ENCODE measurements around the gene SYNM.

SYNM gene

DNA sequence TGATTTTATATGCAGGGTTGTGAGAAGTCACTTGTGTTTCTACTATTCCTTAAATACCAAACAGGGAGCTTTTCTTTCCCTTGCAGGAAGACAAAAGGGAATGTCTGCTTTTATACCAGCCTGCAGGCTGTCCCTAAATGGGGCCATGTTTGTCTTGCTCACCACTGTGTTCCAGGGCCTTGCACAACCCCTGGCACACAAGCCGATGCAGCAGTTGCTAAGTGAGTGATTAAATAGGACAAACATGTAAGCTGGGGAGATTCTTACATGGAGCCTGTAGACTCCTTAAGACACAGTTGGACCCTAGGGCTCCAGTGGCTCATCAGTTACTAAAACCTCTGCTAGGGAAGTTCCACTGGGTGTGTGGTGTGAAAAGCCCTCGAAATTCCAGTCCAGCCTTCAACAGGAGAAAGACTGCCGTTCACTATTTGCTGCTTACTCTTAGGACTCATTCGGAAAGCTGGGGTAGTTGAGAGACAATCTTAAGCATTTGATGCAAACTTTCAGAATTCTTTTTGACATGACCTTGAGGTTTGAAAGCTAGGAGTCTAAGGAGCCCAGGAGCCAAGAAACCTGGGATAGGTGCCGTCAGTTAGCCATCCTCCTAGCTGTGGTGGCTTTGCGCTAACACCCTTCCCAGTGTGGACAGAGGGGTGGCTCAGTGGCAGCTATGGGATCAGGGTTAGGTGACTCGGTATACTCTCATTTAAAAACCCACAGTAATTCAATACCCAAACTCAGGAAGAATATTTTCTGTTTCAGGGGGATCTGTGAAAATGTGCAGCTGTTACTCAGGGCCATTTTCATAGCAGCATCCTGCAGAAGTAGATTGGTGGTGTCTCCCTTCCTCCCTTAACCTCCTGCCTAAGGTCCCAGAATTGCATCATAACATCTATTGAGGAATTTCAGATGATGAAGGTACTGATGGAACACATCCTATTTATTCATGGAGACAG lies 39.1 kb downstream of the SYNM start:
- DNase-seq, result no peak

DNA sequence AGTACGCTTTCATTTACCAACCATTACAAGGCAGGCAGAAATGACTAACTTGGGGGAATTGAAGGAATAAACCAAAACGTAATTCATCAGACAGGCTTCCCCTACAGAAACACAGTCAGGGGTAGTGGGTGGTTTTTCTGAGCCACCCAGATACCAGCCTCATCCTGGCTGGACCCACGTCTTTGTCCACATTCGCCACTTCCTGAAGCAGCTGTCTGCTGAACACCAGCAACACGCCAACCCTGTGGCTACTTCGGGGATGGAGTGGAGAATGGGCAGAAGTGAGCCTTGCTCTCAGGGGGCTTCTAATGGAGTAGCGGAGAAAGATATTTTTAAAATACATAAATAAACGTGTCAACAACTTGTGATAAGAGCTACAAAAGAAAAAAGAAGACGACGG lies 40.1 kb downstream of the SYNM start:
- no peak for DNase-seq

DNA sequence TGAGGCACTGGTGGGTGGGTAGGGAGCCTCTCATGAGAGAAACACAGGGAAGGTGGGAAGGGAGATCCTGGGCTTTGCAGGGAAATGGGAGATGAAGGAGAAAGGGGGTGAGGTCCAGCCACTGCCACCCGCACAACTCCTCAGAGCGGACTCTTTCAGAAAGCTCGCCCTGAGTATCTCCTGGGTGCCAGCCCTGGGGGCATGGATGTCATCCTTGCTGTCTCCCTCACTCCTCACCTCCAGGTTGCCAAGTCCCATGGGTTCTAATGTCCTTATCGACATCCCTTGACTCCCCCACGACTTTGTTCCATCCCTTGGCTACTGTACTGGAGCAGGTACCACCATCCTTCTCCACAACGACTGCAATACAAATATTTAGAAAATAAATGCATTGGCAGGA lies 40.9 kb downstream of the SYNM start:
- no peak for DNase-seq

DNA sequence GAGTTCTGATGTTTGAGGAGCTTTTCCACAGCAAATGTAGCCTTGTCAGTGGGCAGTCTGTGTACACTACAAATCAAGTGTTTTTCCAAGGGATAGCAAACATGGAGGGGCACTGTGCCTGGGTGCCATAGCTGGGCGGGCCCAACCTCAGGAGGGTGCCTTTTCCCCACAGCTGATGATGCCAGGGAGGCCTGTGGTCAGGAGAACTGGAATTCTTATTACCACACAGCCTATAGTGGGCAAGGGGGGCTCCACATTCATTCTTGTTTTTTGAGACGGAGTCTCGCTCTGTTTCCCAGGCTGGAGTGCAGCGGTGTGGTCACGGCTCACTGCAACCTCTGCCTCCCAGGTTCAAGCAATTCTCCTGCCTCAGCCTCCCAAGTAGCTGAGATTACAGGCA lies 41.8 kb downstream of the SYNM start:
- DNase-seq, result no peak

DNA sequence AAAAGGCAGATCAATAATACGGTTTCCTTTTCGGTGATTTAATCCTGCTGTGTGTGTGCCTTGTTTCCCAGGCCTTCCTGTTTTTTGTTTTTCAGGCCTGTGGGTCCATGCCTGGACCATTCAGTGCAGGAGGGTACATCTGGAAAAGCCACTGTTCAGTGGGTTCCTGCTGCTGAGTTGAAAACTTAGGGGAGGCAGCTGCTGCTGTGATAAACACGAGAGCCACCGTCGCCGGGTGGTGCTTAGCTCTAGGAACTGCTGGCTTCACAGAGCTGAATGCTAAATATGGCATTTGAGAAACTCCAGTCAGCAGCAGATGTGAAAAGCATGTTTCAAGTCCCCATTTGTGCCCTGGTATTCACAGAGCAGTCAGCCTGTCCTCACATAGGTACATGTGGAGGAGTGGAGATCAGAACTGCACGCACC lies 44.0 kb downstream of the SYNM start:
- DNase-seq, result no peak

DNA sequence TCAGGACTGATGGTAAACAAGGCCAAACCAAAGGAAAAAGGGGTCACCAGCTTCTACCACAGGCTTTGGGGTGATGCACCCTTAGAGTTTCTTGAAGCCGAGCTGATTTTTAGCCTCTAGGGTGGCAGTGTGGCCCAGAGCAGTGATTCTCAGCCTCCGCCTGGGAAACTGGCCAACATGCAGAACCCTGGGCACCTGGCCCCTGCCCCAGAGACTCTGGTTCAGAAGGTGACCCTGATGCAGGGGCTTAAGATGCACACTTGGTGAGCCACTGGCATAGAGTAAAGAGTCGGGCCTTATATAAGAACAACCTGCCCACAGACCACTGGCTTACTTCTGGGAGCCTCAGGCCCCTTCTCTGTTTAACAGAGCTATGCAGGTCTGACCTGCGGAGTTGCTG lies 44.5 kb downstream of the SYNM start:
- no peak for DNase-seq

DNA sequence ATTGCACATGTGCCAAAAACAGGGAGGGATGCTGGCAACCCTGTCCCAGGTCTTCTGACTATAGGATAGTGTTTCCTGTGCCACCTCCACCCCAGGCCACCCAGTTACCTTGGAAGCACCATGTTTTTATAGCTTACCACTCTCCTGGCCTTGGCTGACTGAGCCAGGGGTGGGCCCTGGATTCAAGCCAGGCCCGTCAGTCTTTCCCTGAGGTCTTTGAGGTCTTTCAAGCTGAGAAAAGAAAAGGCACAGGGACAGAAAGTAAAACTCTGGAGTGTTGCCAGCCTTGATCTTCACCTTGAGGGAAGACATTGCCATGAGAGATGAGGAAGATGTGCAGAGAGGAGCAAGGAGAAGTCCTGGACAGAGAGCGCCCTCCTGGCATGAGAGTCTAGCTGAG lies 46.3 kb downstream of the SYNM start:
- DNase-seq, result no peak

DNA sequence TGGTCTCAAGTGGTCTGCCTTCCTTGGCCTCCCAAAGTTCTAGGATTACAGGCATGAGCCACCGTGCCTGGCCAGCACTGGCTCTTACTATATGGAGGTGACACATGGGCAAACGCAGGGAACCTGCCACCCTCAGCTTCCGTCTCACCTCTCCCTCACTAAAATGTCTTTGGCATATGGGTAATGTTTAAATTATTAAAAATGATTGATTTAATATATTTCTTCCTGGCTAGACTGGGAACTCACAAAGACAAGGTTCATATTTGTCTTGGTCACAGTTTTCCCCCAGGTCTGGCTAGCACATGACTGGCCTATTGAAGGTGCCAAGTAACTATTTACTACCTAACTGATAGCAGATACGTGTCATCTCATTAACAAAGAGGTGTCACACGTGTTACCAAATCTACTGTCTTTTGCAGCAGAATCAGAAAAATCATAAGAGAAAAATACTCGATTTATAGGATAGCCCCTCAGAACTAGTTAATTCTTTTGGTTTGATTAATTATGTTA lies 48.2 kb downstream of the SYNM start:
- no peak for DNase-seq

DNA sequence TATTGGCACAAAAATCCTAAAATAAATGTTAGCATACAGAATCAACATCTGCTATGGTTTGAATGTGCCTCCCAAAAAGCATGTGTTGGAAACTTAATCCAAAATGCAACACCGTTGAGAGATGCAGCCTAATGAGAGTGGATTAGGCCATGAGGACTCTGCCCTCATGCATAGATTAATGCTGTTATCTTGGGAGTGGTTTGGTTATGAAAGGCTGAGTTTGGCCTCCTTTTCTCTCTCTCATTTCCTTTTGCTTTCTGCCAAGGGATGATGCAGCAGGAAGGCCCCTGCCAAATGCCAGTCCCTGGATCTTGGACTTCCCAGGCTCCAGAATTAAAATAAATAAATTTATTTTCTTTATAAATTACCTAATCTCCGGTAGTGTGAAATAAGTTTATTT lies 49.4 kb downstream of the SYNM start:
- no peak for DNase-seq

DNA sequence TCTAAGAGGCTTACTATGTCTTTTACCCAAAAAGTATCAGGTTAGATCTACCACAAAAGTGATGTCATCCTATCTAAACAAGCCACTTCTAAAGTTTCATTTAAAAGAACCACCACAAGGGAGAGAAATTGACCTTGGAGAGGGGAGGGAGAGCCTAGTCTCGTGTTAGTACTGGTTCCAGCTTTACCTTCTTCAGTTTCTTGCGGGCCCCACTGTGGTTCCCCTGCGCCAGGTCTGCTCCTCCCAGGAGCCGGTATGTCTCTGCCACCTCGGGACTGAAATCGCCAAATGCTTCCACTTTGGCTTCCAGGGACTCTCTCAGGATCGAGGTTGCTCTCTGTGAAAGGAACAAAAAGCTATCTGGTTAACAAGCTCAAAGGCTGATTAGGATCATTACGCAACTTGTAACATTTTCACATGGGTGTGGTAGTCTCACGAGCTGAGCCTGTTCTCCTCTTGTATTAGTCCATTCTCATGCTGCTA lies 51.1 kb downstream of the SYNM start:
- DNase-seq, result no peak

DNA sequence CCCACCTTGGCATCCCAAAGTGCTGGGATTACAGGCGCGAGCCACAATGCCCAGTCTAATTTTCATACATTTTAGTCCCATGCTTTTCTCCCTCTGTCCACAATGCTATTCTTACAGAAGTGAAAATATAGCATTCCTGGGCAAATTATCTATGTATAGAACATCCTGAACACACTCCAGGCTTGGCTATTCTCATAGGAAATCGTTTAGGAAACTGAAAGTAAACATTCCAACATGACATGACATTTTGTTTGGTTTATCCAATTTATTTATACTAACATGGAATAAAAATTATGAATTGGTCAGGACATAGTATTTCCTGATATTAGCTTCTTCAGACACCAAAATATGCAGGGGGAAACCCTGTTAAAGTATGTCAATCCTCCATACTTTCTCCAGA lies 52.6 kb downstream of the SYNM start:
- DNase-seq, result no peak

DNA sequence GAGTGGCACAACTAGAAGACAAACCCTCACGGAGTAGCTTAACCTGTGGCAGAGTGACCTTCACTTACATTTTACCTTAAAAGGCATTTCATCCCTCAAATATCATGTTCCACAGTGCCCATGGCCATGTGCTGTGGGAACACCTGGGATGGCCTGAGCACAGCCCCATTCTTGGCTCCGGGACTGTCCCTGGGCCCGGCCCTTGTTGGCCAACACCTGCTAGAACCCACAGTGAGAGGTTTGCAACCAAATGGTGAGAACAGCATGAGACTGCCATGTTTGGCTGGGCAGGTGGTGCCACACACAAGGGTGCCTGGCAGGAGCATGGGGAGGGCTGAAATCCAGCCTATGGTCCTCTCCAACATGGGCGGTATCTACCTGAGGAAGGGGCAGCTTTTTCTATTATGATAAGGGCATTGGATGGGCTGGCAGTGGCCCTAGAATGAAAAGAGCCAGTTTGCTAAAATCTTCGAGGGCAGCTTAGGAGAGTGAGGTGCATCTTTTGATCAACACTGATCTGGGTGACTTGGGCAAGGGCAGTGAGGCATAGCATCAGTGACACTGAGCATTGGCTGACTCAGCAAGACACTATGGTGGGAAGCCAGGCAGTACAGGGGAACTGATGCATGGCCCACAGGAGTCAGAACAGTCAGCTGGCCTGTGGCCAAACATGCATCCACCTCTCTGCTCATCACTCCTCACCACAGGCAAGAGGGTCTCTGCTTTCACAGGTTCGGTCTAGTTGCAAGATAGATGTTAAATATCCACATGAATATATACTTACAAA lies 53.9 kb downstream of the SYNM start:
- no peak for DNase-seq

DNA sequence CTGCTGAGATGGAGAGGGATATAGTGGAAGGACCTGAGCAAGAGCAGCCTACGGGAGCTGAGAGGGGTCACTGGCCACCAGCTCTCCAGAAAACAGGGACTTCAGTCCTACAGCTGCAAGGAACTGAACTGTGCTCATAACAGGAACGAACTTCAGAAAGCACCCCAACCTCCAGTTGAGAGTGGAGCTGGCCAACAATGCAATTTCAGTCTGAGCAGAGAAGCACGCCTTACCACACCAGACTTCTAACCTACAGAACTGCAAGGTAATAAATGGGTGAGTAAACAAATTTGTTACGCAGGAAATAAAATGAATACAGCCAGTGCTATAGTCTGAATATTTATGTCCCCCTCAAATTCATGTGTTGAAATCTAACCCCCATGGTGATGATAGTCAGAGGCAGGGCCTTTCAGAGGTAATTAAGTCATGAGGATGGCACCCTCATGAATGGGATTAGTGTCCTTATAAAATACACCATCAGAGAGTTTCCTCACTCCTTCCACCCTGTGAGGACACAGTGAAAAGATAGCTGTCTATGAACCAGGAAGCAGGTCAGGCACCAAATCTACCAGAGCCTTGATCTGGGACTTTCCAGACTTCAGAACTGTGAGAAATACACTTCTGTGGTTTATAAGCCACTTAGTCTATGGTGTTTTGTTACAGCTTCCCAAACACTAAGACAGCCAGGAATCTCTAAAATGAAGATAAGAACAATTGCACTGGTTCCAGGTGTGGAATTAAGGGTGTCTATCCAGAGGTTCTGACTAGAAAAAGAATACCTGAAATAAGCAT lies 58.6 kb downstream of the SYNM start:
- DNase-seq, result no peak

DNA sequence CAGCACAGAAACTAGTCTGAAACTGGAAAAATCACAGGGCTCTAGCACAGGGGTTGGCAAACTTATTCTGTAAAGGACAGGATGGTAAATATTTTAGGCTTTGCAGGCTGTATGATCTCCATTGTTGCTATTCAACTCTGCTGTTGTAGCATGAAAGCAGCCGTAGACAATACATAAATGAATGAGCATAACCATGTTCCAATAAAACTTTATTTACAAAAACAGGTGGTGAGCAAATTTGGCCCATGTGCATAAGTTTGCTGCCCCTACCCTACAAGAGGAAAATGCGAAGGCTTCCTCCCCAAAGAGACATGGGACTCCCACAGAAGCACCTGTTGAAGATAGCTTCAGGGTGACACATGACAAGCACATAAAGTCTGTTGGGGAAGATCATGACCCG lies 59.2 kb downstream of the SYNM start:
- DNase-seq, result no peak

DNA sequence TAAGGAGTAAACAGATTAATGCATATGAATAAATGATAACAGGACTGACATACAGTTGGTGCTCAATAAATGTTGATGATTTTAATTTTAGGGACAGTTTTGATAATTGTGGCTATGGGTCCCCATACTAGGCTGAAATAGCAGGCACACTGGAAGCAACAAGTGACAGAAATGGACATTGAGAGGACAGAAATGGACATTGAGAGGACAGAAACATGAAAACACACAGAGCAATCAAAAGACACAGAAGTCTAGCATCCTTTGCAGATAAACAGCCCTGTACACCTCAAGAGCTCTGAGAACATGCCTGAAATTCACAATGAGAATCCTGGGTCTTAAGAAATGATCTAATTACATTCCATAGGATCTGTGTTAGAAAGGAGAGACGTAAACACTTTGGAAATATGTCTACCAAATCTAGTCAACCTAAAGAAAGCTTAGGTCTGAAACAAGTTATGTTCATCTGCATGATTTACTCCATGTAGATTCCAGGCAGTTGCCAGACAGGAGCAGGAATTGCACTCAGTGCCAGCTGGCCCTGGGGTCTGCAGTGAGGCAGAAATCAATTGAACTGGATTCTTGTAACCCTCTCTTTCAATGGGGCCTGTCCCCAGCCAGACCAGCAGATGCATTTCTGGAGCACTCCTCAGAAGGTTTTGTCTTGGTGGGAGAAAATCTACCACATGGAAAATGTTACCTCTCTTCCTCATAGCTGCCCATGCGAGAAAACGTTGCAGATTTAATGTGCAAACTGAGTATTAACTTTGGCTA lies 60.3 kb downstream of the SYNM start:
- DNase-seq, result no peak

DNA sequence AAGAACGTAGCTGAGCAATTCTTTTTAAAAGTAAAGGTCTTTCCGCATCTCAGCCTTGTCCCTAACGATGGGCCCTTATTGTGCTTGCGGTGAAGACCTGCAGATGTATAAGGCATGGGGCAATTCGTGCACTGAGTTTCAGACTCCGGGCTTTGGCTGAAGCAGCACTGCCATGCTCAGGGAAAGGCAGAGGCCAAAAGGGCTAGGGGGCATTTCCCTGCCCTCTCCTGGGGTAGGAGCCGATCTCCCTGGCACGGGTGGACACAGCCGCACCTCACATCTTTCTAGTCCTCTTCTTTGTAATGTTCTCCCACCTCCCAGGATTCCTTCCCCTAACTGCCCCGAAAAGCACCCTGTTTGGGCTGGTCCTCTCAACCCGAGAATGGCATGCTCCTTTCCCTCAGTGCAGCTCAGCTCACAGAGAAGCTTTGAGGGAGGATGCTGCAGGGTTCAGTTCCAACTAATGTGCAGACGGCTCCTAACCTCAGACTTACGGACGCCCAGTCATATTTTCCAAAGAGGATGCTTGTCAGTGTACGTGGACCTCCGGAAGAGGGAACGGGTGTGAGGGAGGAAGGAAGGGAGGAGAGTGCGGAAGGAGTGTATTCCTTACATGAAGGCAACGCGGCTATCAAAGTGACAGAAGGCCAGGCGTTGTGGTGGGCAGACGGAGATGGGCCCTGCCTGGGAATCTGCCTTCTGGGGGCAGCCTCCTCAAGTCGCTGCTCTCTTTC lies 61.2 kb downstream of the SYNM start:
- no peak for DNase-seq

DNA sequence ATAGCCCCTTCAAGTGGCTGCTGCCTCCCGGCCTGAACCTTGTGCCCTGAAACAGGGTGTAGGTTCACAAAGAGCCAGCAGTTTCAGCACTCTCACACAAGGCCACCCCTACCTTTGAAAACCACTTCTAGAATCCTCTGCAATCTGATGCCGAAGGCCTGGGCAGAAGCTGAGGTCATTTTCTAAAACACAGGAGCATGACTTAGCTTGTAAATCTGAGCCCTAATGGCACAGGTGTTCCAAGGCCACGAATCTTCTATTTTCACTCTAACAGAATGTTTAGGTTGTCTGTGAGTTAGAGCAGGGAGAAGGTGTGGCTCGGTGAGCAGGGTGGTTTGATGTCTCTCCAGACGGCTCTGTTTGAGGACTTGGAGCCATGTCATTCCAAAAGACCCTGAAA lies 62.3 kb downstream of the SYNM start:
- DNase-seq, result no peak

DNA sequence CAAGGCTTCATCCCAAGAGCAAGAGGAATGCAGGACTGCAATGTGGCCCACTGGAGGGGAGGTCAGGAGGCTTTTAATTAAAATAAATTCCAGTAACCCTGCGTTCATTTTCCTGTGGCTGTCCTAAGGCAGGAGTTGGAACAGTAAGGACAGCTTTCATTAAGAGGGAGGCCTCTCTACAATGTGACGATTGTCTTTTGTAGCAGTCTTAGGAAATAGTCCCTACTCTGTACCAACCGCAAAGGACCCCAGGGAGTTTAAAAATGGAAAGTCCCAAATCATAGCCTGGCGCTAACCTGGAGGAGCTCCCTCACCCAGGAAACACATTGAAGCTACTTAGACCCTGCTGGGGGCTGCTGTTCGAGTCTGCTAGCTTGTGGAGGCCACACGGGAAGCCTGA lies 62.8 kb downstream of the SYNM start:
- DNase-seq, result no peak

DNA sequence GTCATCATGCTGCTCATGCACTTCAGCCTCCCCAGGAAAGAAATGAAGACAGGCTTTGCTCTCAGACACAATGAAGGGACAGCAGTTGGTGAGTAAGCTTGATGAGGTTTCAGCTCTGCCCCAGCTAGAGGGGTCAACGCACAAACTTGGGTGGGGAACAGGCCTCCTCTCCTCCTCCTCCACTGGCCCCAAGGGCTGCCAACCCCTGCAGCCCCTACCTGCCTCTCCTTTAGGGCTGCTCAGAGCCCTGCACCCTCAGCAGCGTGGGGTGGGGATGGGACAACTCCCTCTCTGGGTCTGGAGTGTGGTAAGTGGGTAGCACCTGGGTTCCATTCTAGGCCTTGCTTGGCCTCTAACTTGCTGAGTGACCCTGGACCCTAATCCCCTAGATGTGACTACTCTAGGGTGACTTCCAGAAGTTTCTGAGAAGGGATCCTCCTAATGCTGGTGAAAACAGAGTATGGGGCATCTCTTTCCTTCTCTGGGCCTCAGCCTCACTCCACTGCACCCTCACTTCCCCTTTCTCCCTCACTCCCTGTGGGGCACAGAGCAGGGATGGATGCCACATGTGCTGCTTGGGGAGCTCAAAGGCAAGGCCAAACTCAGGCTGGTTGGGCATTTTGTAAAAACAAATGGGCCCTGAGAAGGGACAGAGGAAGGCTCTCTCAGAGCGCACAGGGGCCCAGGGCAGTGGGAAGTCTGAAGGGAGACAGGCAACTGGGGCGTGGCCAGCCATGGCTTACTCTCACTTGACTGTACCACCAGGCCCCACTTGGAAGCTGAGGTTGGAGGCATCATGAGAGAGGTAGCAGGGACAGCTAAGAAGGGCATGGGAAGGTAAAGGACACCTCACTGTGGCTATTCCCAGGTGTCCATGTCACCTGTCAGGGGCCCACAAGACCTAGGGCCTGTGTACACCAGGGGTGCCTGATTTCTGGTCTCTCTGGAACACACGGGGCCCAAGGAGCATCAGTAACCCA lies 64.0 kb downstream of the SYNM start:
- no peak for DNase-seq

DNA sequence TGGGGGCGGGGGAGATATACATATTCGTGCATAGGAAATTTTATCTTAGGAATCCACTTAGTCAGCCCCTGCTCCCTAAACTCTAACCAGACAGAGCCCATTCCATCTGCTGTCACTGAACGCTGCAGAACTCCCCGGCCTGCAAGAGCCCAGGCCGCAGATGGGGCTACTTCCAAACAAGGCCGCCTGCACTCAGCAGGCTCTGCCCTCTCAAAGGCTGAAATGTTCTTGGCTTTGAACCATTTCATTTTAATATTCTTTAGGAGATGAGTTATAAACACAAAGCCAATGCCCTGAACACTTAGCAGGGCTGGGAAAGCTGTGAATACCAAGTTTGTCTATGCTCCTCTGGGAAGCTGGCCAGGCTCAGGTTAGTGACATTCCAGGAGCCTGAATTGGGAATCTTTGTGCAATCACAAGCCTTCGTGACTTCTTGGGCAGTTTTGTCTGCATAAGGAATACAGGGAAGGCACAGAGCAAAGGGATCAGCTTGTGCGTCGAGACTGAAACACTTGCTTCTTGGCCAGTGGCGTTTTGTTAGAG lies 65.0 kb downstream of the SYNM start:
- no peak for DNase-seq
